GM12878 (cell line): Measurements from ENCODE around the gene LSM7. TPM values are rescaled to one million over a fixed set of nuclear protein-coding genes. Genes with fewer than 3 reads are reported as not detected.

Experiments used
- ATAC-seq: fragments of 200-7000 bp; cut with Tn5 transposase; 3 replicates; pipeline ENCODE4 v1.9.1; 2020; ENCODE audit warnings: mild to moderate bottlenecking, moderate library complexity
- BruUV-seq: library from RNA; stranded (reverse); fragments of 400-500 nt; replicated peaks from 2 replicates; lab custom pipeline; 2021; lab: Mats Ljungman, UMichigan
- CTCF ChIA-PET: fragments of 300-600 bp; sonication (Branson Sonifier 250); formaldehyde crosslinking; extraction: SDS; loops from one replicate; lab custom pipeline; 2021; ENCODE audit warnings: inconsistent platforms; lab: Yijun Ruan, JAX
- POLR2A ChIA-PET: fragments of 350-600 bp; formaldehyde crosslinking; extraction: SDS; loops from one replicate; lab custom pipeline; 2021; ENCODE audit warnings: inconsistent platforms; lab: Charles Lee
- RAD21 ChIA-PET: fragments of 300-600 bp; sonication (Branson Sonifier 250); formaldehyde crosslinking; loops from one replicate; lab custom pipeline; 2023; ENCODE audit warnings: antibody characterized with exemption; ENCODE audit not compliant: unreplicated experiment; lab: Charles Lee
- SMC1A ChIA-PET: fragments of 300-600 bp; sonication (Branson Sonifier 250); formaldehyde crosslinking; loops from one replicate; lab custom pipeline; 2023; ENCODE audit not compliant: unreplicated experiment, uncharacterized antibody; lab: Charles Lee
- DNase-seq: peaks from one replicate; pipeline ENCODE4 v3.0.0-alpha.2; 2011; ENCODE audit warnings: low read depth, low spot score
- FAIRE-seq: peaks from 3 replicates; lab custom pipeline; 2011; peaks lifted over from hg19 to GRCh38; lab: Jason Lieb, UNC
- H2AFZ ChIP-seq: 2 replicates; pipeline ENCODE4 v1.6.0; 2011; ENCODE audit warnings: low read depth, low read length, control low read depth; ENCODE audit not compliant: control insufficient read depth
- H3K27ac ChIP-seq: 2 replicates; pipeline ENCODE4 v1.5.1; 2011; ENCODE audit warnings: control low read depth; ENCODE audit not compliant: control insufficient read depth, insufficient read depth
- H3K27me3 ChIP-seq, 2 experiments: replicated peaks in 1 of 2; 2 replicates each; pipeline versions ENCODE4 v1.6.0 to v1.6.1; 2011; ENCODE audit warnings: low read length in 1 of 2; ENCODE audit not compliant: control insufficient read depth in 2 of 2, insufficient read depth in 2 of 2
- H3K36me3 ChIP-seq, 2 experiments: 2 replicates each; pipeline ENCODE4 v1.5.1; 2011; ENCODE audit warnings: low read length in 1 of 2; ENCODE audit not compliant: control insufficient read depth in 2 of 2, insufficient read depth in 2 of 2
- H3K4me1 ChIP-seq: 2 replicates; pipeline ENCODE4 v1.6.1; 2011; ENCODE audit warnings: mild to moderate bottlenecking, low read length, moderate library complexity, mixed read lengths; ENCODE audit not compliant: control insufficient read depth, insufficient read depth
- H3K4me2 ChIP-seq: 2 replicates; pipeline ENCODE4 v1.6.0; 2011; ENCODE audit warnings: control low read depth; ENCODE audit not compliant: control insufficient read depth, insufficient read depth
- H3K4me3 ChIP-seq: fragments of 200-600 bp; sonication (generic); 2 replicates; pipeline ENCODE4 v1.5.1; 2016
- H3K79me2 ChIP-seq: 2 replicates; pipeline ENCODE4 v1.6.0; 2011; ENCODE audit warnings: low read length; ENCODE audit not compliant: control insufficient read depth, insufficient read depth
- H3K9ac ChIP-seq: 2 replicates; pipeline ENCODE4 v1.8.0; 2011; ENCODE audit warnings: low read length, control low read depth, mixed read lengths; ENCODE audit not compliant: control insufficient read depth, insufficient read depth
- H3K9me3 ChIP-seq: replicated peaks from 3 replicates; pipeline ENCODE4 v1.5.1; 2011; ENCODE audit warnings: mild to moderate bottlenecking, low read length; ENCODE audit not compliant: control insufficient read depth, insufficient read depth
- H4K20me1 ChIP-seq: 2 replicates; pipeline ENCODE4 v1.6.0; 2011; ENCODE audit not compliant: control insufficient read depth, insufficient read depth
- ASH2L ChIP-seq: fragments of 300-600, 200-600 bp; sonication (generic); IDR thresholded peaks from 2 replicates; pipeline ENCODE4 v1.6.1; 2017; ENCODE audit warnings: low read depth, mild to moderate bottlenecking, borderline replicate concordance
- ATF3 ChIP-seq: IDR thresholded peaks from 2 replicates; pipeline ENCODE4 v1.6.1; 2011; ENCODE audit warnings: low read depth, mild to moderate bottlenecking, low read length, moderate library complexity, borderline replicate concordance; ENCODE audit errors: extremely low read depth
- JUNB ChIP-seq: IDR thresholded peaks from 2 replicates; pipeline ENCODE4 v1.6.1; 2016; ENCODE audit warnings: antibody characterized with exemption, mild to moderate bottlenecking
- NFIC ChIP-seq: IDR thresholded peaks from 2 replicates; pipeline ENCODE4 v1.6.1; 2012; ENCODE audit warnings: low read depth, mild to moderate bottlenecking, inconsistent platforms, low read length, moderate library complexity
- POLR2A ChIP-seq: IDR thresholded peaks from 2 replicates; pipeline ENCODE4 v1.6.1; 2011; ENCODE audit warnings: low read depth, mild to moderate bottlenecking, low read length
- RCOR1 ChIP-seq: conservative IDR thresholded peaks from 2 replicates; pipeline ENCODE4 v1.6.1; 2012; ENCODE audit warnings: low read depth, low read length, improper control_type of control experiment
- SREBF1 ChIP-seq: IDR thresholded peaks from 2 replicates; pipeline ENCODE4 v1.6.1; 2012; ENCODE audit warnings: mild to moderate bottlenecking, low read length
- YBX1 ChIP-seq: fragments of 450-650 bp; IDR thresholded peaks from 2 replicates; pipeline ENCODE4 v1.6.1; 2016; ENCODE audit warnings: antibody characterized with exemption
- WGBS: methylation state at CpG from one replicate; pipeline ENCODE4 v1.1.6; 2016; ENCODE audit warnings: low lambda C conversion rate; ENCODE audit not compliant: insufficient replicate concordance, insufficient coverage; ENCODE audit errors: missing lambda C conversion rate; 5-methylcytosine and 5-hydroxymethylcytosine counted together
- in situ Hi-C: fragments of 300-500 bp; cut with MboI; formaldehyde crosslinking; loops from 9 replicates; pipeline ENCODE4 v1.14.3; 2018; ENCODE audit warnings: mixed read lengths
- intact Hi-C: fragments of 100-400 bp; cut with micrococcal nuclease; formaldehyde crosslinking; loops from one replicate; pipeline ENCODE4 v1.14.2; 2022; ENCODE audit not compliant: unreplicated experiment
- polyA plus RNA-seq, 11 experiments: library from polyadenylated mRNA; depleted of rRNA in 4 of 11; unstranded in 6 of 11; stranded (reverse) in 5 of 11; fragments of >200 nt; fragmentation: Nextera tagmentation in 4 of 11; fragmentation: Illumina TruSeq in 1 of 11; extraction: Ambion mirVana in 4 of 11; extraction: Trizol in 1 of 11; gene quantifications; 1 replicate in 1 of 11; 2 replicates in 10 of 11; pipeline versions ENCODE4 v1.2.1 to v1.2.3, GENCODE V29; 2011 to 2016; ENCODE audit warnings: inconsistent platforms in 2 of 11, missing spikeins in 2 of 11, low read depth in 1 of 11
- total RNA-seq, 4 experiments: library from RNA; depleted of rRNA in 3 of 4; stranded (reverse); fragments of >200 nt in 3 of 4; fragmentation: Illumina TruSeq in 1 of 4; extraction: Trizol in 1 of 4; gene quantifications; 2 replicates each; pipeline versions ENCODE4 v1.2.1 to v1.2.3, GENCODE V29; 2013 to 2021
- TF ChIP-seq, protein P1 (sequence below): fragments of 450-650 bp; conservative IDR thresholded peaks from 2 replicates; pipeline ENCODE4 v1.6.1; 2017; ENCODE audit warnings: mild to moderate bottlenecking, moderate library complexity

Gene LSM7
- total and polyA plus RNA-seq, 10 of the 15 experiments (the other 5 are each of a cell fraction or from before 2014, with no cell fraction given) = 24.4 to 424 (median 217) TPM

DNA sequence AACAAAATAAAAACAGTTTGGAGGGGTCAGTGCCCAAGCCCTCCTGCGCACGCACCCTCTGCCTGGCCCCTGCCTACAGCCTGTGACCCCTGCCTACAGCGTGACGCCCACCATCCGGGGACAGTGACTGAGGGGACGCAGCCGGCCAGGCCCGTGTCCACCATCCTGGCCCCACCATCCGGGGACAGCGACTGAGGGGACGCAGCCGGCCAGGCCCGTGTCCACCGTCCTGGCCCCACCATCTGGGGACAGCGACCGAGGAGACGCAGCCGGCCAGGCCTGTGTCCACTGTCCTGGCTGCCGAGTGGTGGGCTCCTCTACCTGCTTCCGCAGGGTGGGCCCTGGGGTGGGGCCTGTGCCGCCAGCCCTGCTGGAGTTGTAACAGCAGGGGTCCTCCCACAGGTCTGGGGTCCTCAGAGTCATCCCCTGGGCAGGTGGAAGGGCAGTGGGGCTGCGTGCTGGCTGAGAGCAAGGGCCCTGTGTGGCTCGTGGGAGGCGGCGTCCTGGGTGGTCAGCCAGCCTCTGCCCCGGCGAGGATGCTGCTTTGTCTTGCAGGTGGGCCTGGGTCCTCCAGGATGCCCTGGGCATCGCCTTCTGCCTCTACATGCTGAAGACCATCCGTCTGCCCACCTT lies 14.4 kb upstream of the LSM7 start:
- BruUV-seq = no TSS peak
- ChIA-PET POLR2A (no interaction called here), RAD21 (no interaction called here), CTCF (no interaction called here), SMC1A (no interaction called here)
- FAIRE-seq = no peak
- intact Hi-C loops = no loop called here
- Histone ChIP-seq H3K36me3 (peaks cover 0 to 6% of the 10 kb centered on the region in 2 experiments; a peak in 2 of 4 replicates), H3K4me2 (no peak overlapping the region), H3K27ac (no peak overlapping the region), H3K9me3 (no peaks in the 10 kb centered on the region), H4K20me1 (no peaks in the 10 kb centered on the region), H3K27me3 (no peaks in the 10 kb centered on the region), H3K4me1 (no peaks in the 10 kb centered on the region), H3K9ac (no peak overlapping the region), H2AFZ (no peak overlapping the region), H3K79me2 (no peaks in the 10 kb centered on the region), H3K4me3 (no peak overlapping the region)
- no peak for TF ChIP-seq SREBF1
- TF ChIP-seq, protein P1, sequence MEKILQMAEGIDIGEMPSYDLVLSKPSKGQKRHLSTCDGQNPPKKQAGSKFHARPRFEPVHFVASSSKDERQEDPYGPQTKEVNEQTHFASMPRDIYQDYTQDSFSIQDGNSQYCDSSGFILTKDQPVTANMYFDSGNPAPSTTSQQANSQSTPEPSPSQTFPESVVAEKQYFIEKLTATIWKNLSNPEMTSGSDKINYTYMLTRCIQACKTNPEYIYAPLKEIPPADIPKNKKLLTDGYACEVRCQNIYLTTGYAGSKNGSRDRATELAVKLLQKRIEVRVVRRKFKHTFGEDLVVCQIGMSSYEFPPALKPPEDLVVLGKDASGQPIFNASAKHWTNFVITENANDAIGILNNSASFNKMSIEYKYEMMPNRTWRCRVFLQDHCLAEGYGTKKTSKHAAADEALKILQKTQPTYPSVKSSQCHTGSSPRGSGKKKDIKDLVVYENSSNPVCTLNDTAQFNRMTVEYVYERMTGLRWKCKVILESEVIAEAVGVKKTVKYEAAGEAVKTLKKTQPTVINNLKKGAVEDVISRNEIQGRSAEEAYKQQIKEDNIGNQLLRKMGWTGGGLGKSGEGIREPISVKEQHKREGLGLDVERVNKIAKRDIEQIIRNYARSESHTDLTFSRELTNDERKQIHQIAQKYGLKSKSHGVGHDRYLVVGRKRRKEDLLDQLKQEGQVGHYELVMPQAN = no peak
- no peak for TF ChIP-seq JUNB
- TF ChIP-seq POLR2A = no peak
- no peak for TF ChIP-seq NFIC
- TF ChIP-seq YBX1 = no peak
- TF ChIP-seq RCOR1 = no peak
- no peak for TF ChIP-seq ASH2L
- TF ChIP-seq ATF3 = no peak
- ATAC-seq = no peak
- no peak for DNase-seq
- in situ Hi-C loops = no loop called here
- 90% methylated on average over 28 of the region's 29 CpGs for WGBS
